WERI-Rb-1 (cell line): Measurements from ENCODE around the gene PEX7.
A peak's percentile ranks its signal among the peaks of the same experiment; 100 is the strongest.
"Not testable (repeated sequence)": the region's sequence is repeated elsewhere in the genome, so short reads cannot be mapped to it uniquely, and the experiment has no call there.

Experiments used
- DNase-seq: peaks from one replicate; pipeline ENCODE4 v3.0.0-alpha.2; 2020
- H3K27ac ChIP-seq: fragments of 250-450 bp; sonication (Bioruptor Pico); 2 replicates; pipeline ENCODE4 v1.5.1; 2020; ENCODE audit warnings: mild to moderate bottlenecking, moderate library complexity
- H3K27me3 ChIP-seq: fragments of 250-450 bp; sonication (Bioruptor Pico); 2 replicates; pipeline ENCODE4 v1.5.1; 2021; ENCODE audit warnings: mild to moderate bottlenecking, low read depth, moderate library complexity; ENCODE audit not compliant: insufficient read depth, severe bottlenecking
- H3K36me3 ChIP-seq: fragments of 250-450 bp; sonication (Bioruptor Pico); 2 replicates; pipeline ENCODE4 v1.5.1; 2020; ENCODE audit warnings: mild to moderate bottlenecking, moderate library complexity
- H3K4me3 ChIP-seq: 2 replicates; pipeline ENCODE4 v1.5.1; 2011; ENCODE audit warnings: low read depth, mild to moderate bottlenecking, control low read depth, low read length
- H3K9me3 ChIP-seq: fragments of 250-450 bp; sonication (Bioruptor Pico); 2 replicates; pipeline ENCODE4 v1.5.1; 2021; ENCODE audit warnings: mild to moderate bottlenecking, moderate library complexity; ENCODE audit not compliant: severe bottlenecking
- TF ChIP-seq, protein P1 (sequence below): IDR thresholded peaks from 2 replicates; pipeline ENCODE4 v1.5.1; 2011; ENCODE audit warnings: low read depth, mild to moderate bottlenecking, control low read depth, inconsistent platforms, low read length

Gene PEX7

DNA sequence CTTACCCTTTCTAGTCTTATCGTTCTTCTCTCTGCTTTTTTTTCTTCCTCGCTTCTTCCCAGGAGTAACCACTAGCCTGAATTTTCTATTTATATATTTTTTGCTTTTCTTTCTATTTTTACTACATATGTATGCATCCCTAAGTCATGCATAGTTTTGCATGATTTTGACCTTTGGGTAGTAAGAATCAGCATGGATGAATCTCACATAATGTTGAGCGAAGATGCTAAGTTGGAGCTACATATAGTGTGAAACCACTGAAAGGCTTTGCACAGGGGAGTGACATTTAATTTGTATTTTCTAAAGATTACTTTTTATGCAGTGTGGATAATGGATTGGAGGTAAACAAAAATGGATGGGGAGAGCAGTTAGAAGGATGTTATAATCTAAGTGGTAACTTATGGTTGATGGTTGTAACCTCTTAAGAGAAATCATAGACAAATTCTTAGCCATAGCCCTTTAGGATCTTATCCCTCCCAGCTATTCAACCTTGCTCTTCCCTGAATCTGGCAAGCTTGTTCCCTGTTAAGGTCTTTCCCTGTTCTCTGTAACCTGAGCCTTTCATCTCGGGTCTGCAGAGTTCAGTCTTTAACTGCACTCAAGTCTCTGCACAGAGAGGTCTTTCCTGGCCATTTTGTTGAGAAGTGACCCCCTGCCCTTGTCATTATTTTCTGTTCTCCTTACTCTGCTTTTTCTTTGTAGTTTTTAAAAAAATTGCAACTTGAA is 18.0 kb downstream of the PEX7 start:
- TF ChIP-seq, protein P1, sequence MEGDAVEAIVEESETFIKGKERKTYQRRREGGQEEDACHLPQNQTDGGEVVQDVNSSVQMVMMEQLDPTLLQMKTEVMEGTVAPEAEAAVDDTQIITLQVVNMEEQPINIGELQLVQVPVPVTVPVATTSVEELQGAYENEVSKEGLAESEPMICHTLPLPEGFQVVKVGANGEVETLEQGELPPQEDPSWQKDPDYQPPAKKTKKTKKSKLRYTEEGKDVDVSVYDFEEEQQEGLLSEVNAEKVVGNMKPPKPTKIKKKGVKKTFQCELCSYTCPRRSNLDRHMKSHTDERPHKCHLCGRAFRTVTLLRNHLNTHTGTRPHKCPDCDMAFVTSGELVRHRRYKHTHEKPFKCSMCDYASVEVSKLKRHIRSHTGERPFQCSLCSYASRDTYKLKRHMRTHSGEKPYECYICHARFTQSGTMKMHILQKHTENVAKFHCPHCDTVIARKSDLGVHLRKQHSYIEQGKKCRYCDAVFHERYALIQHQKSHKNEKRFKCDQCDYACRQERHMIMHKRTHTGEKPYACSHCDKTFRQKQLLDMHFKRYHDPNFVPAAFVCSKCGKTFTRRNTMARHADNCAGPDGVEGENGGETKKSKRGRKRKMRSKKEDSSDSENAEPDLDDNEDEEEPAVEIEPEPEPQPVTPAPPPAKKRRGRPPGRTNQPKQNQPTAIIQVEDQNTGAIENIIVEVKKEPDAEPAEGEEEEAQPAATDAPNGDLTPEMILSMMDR, result no peak
- H3K4me3 ChIP-seq, result no peak overlapping the region
- DNase-seq, result no peak
- no peaks in the 10 kb centered on the region for H3K9me3 ChIP-seq
- H3K27ac ChIP-seq, result no peak overlapping the region
- no peaks in the 10 kb centered on the region for H3K27me3 ChIP-seq
- H3K36me3 ChIP-seq, result no peaks in the 10 kb centered on the region

GRCh38 chr6:136843210-136843609 is 20.8 kb downstream of the PEX7 start:
- Histone ChIP-seq H3K27ac (no peak overlapping the region), H3K36me3 (no peaks in the 10 kb centered on the region), H3K9me3 (no peaks in the 10 kb centered on the region), H3K4me3 (no peak overlapping the region), H3K27me3 (no peaks in the 10 kb centered on the region)
- DNase-seq, result no peak
- TF ChIP-seq, protein P1, result no peak

- Histone ChIP-seq H3K9me3 (no peaks in the 10 kb centered on the region), H3K4me3 (no peak overlapping the region), H3K27ac (no peak overlapping the region), H3K36me3 (no peaks in the 10 kb centered on the region), H3K27me3 (no peaks in the 10 kb centered on the region)
- DNase-seq, result peak; percentile 29
- TF ChIP-seq, protein P1, result peak; percentile 49
Observed at GRCh38 chr6:136846046-136846445, 23.7 kb downstream of the PEX7 start.

- not testable (repeated sequence) for H3K27me3 ChIP-seq, DNase-seq, H3K4me3 ChIP-seq
Observed at GRCh38 chr6:136846477-136846876, 24.1 kb downstream of the PEX7 start.

DNA sequence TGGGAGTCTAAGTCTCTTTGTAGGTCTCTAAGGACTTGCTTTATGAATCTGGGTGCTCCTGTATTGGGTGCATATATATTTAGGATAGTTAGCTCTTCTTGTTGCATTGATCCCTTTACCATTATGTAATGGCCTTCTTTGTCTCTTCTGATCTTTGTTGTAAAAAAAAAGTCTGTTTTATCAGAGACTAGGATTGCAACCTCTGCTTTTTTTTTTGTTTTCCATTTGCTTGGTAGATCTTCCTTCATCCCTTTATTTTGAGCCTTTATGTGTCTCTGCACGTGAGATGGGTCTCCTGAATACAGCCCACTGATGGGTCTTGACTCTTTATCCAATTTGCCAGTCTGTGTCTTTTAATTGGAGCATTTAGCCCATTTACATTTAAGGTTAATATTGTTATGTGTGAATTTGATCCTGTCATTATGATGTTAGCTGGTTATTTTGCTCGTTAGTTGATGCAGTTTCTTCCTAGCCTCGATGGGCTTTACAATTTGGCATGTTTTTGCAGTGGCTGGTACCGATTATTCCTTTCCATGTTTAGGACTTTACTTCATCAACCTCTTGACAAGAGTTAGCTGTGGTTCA is 27.7 kb downstream of the PEX7 start:
- not testable (repeated sequence) for H3K4me3 ChIP-seq

More at GRCh38 chr6:136846477-136846876, 24.1 kb downstream of the PEX7 start:
- H3K9me3 ChIP-seq, H3K36me3 ChIP-seq, H3K27ac ChIP-seq: not testable (repeated sequence)

DNA sequence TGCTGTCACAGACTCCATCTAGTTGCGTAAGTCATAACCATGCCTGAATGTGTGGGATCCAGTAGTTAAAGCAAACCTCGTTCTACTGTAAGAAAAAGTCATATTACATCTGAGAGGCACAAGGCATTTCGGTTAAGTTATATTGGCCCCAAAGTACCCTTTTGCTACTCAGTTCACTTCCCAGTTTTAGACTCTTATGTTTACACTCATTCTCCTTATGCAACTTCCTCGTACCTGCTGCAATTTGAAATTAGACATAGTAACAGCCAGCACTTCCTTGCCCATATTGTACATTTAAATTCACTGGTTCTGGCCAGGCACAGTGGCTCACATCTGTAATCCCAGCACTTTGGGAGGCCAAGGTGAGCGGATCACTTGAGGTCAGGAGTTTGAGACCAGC is 37.0 kb downstream of the PEX7 start:
- no peaks in the 10 kb centered on the region for H3K27me3 ChIP-seq
- H3K27ac ChIP-seq, result no peak overlapping the region
- TF ChIP-seq, protein P1, result no peak
- no peak for DNase-seq
- no peak overlapping the region for H3K4me3 ChIP-seq
- H3K9me3 ChIP-seq, result no peaks in the 10 kb centered on the region
- H3K36me3 ChIP-seq, result no peaks in the 10 kb centered on the region

More for the DNA sequence above, 27.7 kb downstream of the PEX7 start:
- H3K27me3 ChIP-seq, H3K36me3 ChIP-seq, H3K27ac ChIP-seq, DNase-seq, H3K9me3 ChIP-seq: not testable (repeated sequence)

GRCh38 chr6:136860043-136860442 is 37.7 kb downstream of the PEX7 start:
- Histone ChIP-seq H3K27me3 (no peaks in the 10 kb centered on the region), H3K36me3 (no peaks in the 10 kb centered on the region), H3K27ac (no peak overlapping the region), H3K4me3 (no peak overlapping the region), H3K9me3 (no peaks in the 10 kb centered on the region)
- no peak for DNase-seq
- TF ChIP-seq, protein P1, result no peak
